ENCODE data around the gene ATP9A. TPM values are rescaled to one million over a fixed set of nuclear protein-coding genes. Genes with fewer than 3 reads are reported as not detected.
A peak's percentile ranks its signal among the peaks of the same experiment; 100 is the strongest.

The ATP9A gene
- total RNA-seq, 2 experiments from 2014 or later, result 1.1 to 1.3 TPM

- POLR2A ChIA-PET, result interaction anchor here (0.6 kb wide), 1 partner anchor 79 kb away, joined by 3 read pairs; no protein-coding TSS in a partner anchor
- Mint-ChIP-seq H3K4me3 (no peak overlapping the region), H3K9me3 (no peaks in the 10 kb centered on the region), H3K36me3 (no peaks in the 10 kb centered on the region), H3K27me3 (peaks cover 32% of the 10 kb centered on the region), H3K27ac (no peak overlapping the region), H3K4me1 (no peaks in the 10 kb centered on the region)
- DNase-seq, result no peak
- no peak for ATAC-seq (ENCODE audit: low read depth)
Measured at GRCh38 chr20:51612896-51613295, 155.3 kb downstream of the ATP9A start.

- no peaks in the 10 kb centered on the region for H3K4me1 Mint-ChIP-seq
- POLR2A ChIA-PET, result no interaction called here
- no peak overlapping the region for H3K4me3 Mint-ChIP-seq
- H3K9me3 Mint-ChIP-seq, result no peaks in the 10 kb centered on the region
- no peak overlapping the region for H3K27ac Mint-ChIP-seq
- ATAC-seq (ENCODE audit: low read depth), result no peak
- H3K27me3 Mint-ChIP-seq, result peaks cover 32% of the 10 kb centered on the region
- no peak for DNase-seq
- no peaks in the 10 kb centered on the region for H3K36me3 Mint-ChIP-seq
Measured at GRCh38 chr20:51611625-51611890, 156.6 kb downstream of the ATP9A start.

GRCh38 chr20:51610761-51611624 is 157.2 kb downstream of the ATP9A start:
- H3K36me3 Mint-ChIP-seq, result no peaks in the 10 kb centered on the region
- ATAC-seq (ENCODE audit: low read depth) (no peak), DNase-seq (no peak)
- POLR2A ChIA-PET, result no interaction called here
- H3K27ac Mint-ChIP-seq, result no peak overlapping the region
- H3K4me3 Mint-ChIP-seq, result no peak overlapping the region
- no peaks in the 10 kb centered on the region for H3K4me1 Mint-ChIP-seq
- no peaks in the 10 kb centered on the region for H3K9me3 Mint-ChIP-seq
- H3K27me3 Mint-ChIP-seq, result peaks cover 32% of the 10 kb centered on the region

DNA sequence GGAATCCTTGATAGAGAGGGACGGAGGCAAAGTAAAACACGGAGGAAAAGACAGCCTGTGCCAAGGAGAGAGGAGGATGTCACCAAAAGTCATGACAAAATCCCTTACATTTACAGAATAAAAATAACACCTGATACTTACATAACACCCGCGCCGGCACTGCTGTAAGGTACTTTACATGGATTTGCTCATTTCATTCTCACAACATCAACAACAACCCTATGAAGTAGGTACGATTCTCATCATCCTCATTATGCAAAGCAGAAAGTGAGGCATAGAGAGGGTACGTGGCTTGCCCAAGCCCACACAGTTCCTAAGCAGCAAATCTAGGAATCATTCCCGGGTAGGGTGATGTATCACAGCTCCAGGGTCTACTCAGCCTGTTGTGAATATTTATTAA is 158.1 kb downstream of the ATP9A start:
- peaks cover 32% of the 10 kb centered on the region for H3K27me3 Mint-ChIP-seq
- no peak overlapping the region for H3K4me3 Mint-ChIP-seq
- H3K4me1 Mint-ChIP-seq, result no peaks in the 10 kb centered on the region
- ATAC-seq (ENCODE audit: low read depth) (no peak), DNase-seq (no peak)
- POLR2A ChIA-PET, result no interaction called here
- H3K36me3 Mint-ChIP-seq, result no peaks in the 10 kb centered on the region
- H3K9me3 Mint-ChIP-seq, result no peaks in the 10 kb centered on the region
- no peak overlapping the region for H3K27ac Mint-ChIP-seq

GRCh38 chr20:51609251-51609650 is 158.9 kb downstream of the ATP9A start:
- no peak for ATAC-seq (ENCODE audit: low read depth)
- POLR2A ChIA-PET, result no interaction called here

DNA sequence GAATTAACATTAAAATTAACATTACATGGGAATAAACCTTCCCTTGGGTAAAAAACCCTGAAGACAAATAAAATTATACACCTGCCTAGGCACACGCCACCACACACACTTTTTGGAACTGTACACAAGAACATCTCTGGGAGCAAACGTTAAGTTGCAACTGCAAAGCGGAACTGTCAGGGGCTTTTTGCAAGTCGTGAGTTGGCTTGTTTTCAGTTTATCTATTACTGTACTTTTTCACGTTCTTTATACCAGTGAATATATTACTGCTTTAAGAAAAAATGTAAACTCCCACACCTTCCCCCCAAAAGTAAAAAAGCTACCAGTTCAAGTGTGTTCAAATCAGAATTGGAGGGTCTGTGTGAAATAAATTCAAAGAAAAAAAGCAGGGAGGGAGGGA is 160.1 kb downstream of the ATP9A start:
- H3K9me3 Mint-ChIP-seq, result no peaks in the 10 kb centered on the region
- DNase-seq (no peak), ATAC-seq (ENCODE audit: low read depth) (no peak)
- no peaks in the 10 kb centered on the region for H3K36me3 Mint-ChIP-seq
- H3K4me3 Mint-ChIP-seq, result no peak overlapping the region
- no peaks in the 10 kb centered on the region for H3K4me1 Mint-ChIP-seq
- POLR2A ChIA-PET, result no interaction called here
- H3K27ac Mint-ChIP-seq, result no peak overlapping the region
- H3K27me3 Mint-ChIP-seq, result peaks cover 28% of the 10 kb centered on the region

More at GRCh38 chr20:51609251-51609650, 158.9 kb downstream of the ATP9A start:
- H3K4me1 Mint-ChIP-seq, result no peaks in the 10 kb centered on the region
- DNase-seq, result no peak
- peaks cover 27% of the 10 kb centered on the region for H3K27me3 Mint-ChIP-seq
- H3K27ac Mint-ChIP-seq, result no peak overlapping the region
- H3K9me3 Mint-ChIP-seq, result no peaks in the 10 kb centered on the region
- no peaks in the 10 kb centered on the region for H3K36me3 Mint-ChIP-seq
- no peak overlapping the region for H3K4me3 Mint-ChIP-seq

DNA sequence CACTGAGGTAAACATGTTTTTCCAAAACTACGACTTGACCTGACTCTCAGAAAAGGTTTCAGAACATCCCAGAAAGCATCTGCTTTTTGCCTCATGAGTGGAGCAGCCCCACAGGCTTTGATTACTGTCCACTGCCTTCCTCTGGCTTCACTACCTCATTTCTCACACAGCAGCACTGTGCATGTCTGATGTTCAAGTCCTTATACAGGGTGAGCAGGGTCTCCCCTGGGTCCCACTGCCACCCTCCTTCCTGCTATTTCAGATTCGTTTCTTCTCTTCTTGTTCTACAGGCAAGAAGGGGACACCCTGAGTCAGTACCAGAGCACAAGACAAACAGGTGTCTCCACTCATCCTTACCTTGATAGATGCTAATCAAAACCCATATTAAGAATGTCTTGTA is 161.0 kb downstream of the ATP9A start:
- no peak overlapping the region for H3K4me3 Mint-ChIP-seq
- H3K27ac Mint-ChIP-seq, result no peak overlapping the region
- DNase-seq (no peak), ATAC-seq (ENCODE audit: low read depth) (no peak)
- no peaks in the 10 kb centered on the region for H3K9me3 Mint-ChIP-seq
- no peaks in the 10 kb centered on the region for H3K36me3 Mint-ChIP-seq
- no peaks in the 10 kb centered on the region for H3K4me1 Mint-ChIP-seq
- POLR2A ChIA-PET, result no interaction called here
- H3K27me3 Mint-ChIP-seq, result peaks cover 28% of the 10 kb centered on the region

GRCh38 chr20:51604851-51605250 is 163.3 kb downstream of the ATP9A start:
- H3K4me1 Mint-ChIP-seq, result no peaks in the 10 kb centered on the region
- H3K27ac Mint-ChIP-seq, result no peak overlapping the region
- POLR2A ChIA-PET, result no interaction called here

DNA sequence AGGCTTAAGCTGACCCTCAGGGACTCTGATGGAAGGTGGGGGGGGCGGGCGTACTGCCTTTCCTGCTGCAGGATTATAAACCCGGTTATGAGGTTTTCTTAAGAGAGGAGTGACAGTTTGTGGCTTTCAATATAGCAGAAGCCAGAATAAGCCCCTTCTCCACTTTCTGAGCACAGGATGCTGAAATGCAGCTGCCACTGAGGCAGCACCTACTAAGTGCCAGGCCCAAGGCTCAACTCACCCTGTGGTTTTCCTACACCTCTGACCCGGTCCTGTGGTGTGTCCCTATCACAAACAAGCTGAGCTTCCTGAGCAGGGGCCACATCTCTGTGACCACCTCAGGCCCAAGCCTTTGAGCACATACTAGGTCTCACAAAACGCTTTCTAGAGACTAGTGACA is 166.1 kb downstream of the ATP9A start:
- ATAC-seq (ENCODE audit: low read depth) (no peak), DNase-seq (no peak)
- Mint-ChIP-seq H3K36me3 (no peaks in the 10 kb centered on the region), H3K27me3 (peaks cover 10% of the 10 kb centered on the region), H3K9me3 (no peaks in the 10 kb centered on the region), H3K27ac (no peak overlapping the region), H3K4me1 (peaks cover 1% of the 10 kb centered on the region), H3K4me3 (no peak overlapping the region)
- POLR2A ChIA-PET, result no interaction called here

More at GRCh38 chr20:51604851-51605250, 163.3 kb downstream of the ATP9A start:
- no peak overlapping the region for H3K4me3 Mint-ChIP-seq
- peaks cover 15% of the 10 kb centered on the region for H3K27me3 Mint-ChIP-seq
- ATAC-seq (ENCODE audit: low read depth) (no peak), DNase-seq (no peak)
- no peaks in the 10 kb centered on the region for H3K9me3 Mint-ChIP-seq
- H3K36me3 Mint-ChIP-seq, result no peaks in the 10 kb centered on the region

DNA sequence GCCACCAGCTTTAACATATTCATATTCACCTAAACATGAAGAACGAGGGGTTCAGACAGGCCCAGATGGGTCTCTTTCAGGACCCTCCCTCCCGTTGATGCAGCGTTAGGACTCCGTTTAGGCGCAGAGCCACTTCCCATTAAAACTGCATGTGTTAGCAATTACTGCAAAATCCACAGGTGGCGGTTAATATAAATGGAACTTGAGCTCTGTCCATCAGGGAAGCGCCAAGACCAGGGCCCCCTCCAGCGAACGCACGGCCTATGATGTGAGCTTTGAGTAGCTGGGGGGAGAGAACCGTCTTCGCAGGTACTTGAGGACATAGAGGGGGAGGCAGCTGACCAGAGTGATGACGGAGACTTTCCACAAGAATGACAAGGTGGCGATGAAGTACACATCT is 167.2 kb downstream of the ATP9A start:
- DNase-seq (no peak), ATAC-seq (ENCODE audit: low read depth) (no peak)
- no peak overlapping the region for H3K4me3 Mint-ChIP-seq
- H3K9me3 Mint-ChIP-seq, result no peaks in the 10 kb centered on the region
- peaks cover 1% of the 10 kb centered on the region for H3K4me1 Mint-ChIP-seq
- H3K27ac Mint-ChIP-seq, result no peak overlapping the region
- POLR2A ChIA-PET, result no interaction called here
- peaks cover 10% of the 10 kb centered on the region for H3K27me3 Mint-ChIP-seq
- no peaks in the 10 kb centered on the region for H3K36me3 Mint-ChIP-seq

- no peak overlapping the region for H3K4me3 Mint-ChIP-seq
- no peaks in the 10 kb centered on the region for H3K36me3 Mint-ChIP-seq
- POLR2A ChIA-PET, result no interaction called here
- H3K4me1 Mint-ChIP-seq, result peaks cover 4% of the 10 kb centered on the region
- DNase-seq (no peak), ATAC-seq (ENCODE audit: low read depth) (no peak)
- H3K27me3 Mint-ChIP-seq, result peaks cover 10% of the 10 kb centered on the region
- H3K27ac Mint-ChIP-seq, result no peak overlapping the region
- no peaks in the 10 kb centered on the region for H3K9me3 Mint-ChIP-seq
Measured at GRCh38 chr20:51600016-51600420, 168.2 kb downstream of the ATP9A start.

- POLR2A ChIA-PET, result no interaction called here
- Mint-ChIP-seq H3K4me1 (peaks cover 18% of the 10 kb centered on the region), H3K4me3 (no peak overlapping the region), H3K36me3 (no peaks in the 10 kb centered on the region), H3K9me3 (no peaks in the 10 kb centered on the region), H3K27ac (no peak overlapping the region), H3K27me3 (peaks cover 10% of the 10 kb centered on the region)
- ATAC-seq (ENCODE audit: low read depth) (no peak), DNase-seq (no peak)
Measured at GRCh38 chr20:51598556-51598955, 169.6 kb downstream of the ATP9A start.

GRCh38 chr20:51597389-51598231 is 170.6 kb downstream of the ATP9A start:
- no peaks in the 10 kb centered on the region for H3K9me3 Mint-ChIP-seq
- no peaks in the 10 kb centered on the region for H3K36me3 Mint-ChIP-seq
- H3K4me1 Mint-ChIP-seq, result peaks cover 19% of the 10 kb centered on the region
- POLR2A ChIA-PET, result no interaction called here
- H3K27ac Mint-ChIP-seq, result peak overlapping the region; percentile 15
- ATAC-seq (ENCODE audit: low read depth) (no peak), DNase-seq (no peak)
- H3K27me3 Mint-ChIP-seq, result peaks cover 8% of the 10 kb centered on the region
- no peak overlapping the region for H3K4me3 Mint-ChIP-seq
